Sigmoid colon (tissue), 4 donors: ENCODE data around the gene TPGS1.

Source experiments
- CTCF ChIP-seq, 4 experiments: fragments of 450-650 bp in 3 of 4; fragments of 200-600 bp in 1 of 4; IDR thresholded peaks; one replicate each; pipeline ENCODE4 v1.5.1; 2016 to 2019; ENCODE audit warnings: antibody characterized with exemption in 4 of 4, mild to moderate bottlenecking in 3 of 4, moderate library complexity in 2 of 4
- EP300 ChIP-seq, 4 donors: sonication (generic); formaldehyde crosslinking; IDR thresholded peaks; one replicate each; pipeline ENCODE4 v1.6.1; 2017; ENCODE audit warnings: antibody characterized with exemption in 4 of 4
- POLR2A ChIP-seq, 2 donors: fragments of 450-650 bp; IDR thresholded peaks; one replicate each; pipeline ENCODE4 v1.6.1; 2016; ENCODE audit warnings: antibody characterized with exemption in 2 of 2, mild to moderate bottlenecking in 2 of 2, moderate library complexity in 2 of 2

- no peak for TF ChIP-seq EP300 (IDR thresholded peaks at IDR 0.05)
- no peak for TF ChIP-seq POLR2A (IDR thresholded peaks at IDR 0.05)
- TF ChIP-seq CTCF (IDR thresholded peaks at IDR 0.05): no peak
Measured at GRCh38 chr19:522726-523125, 15.4 kb downstream of the TPGS1 start.
